A549 (cell line): ENCODE data around the gene QDPR. TPM values are rescaled to one million over a fixed set of nuclear protein-coding genes. Genes with fewer than 3 reads are reported as not detected.
A peak's percentile ranks its signal among the peaks of the same experiment; 100 is the strongest.

Source experiments
- ATAC-seq, 2 experiments: fragments of 200-7000 bp in 1 of 2; fragments of >200 bp in 1 of 2; cut with Nextera tagmentation in 1 of 2; cut with Tn5 transposase in 1 of 2; 3 replicates each; pipeline versions ENCODE4 v1.8.0 to v1.9.1; 2018 to 2020; ENCODE audit warnings: mild to moderate bottlenecking in 1 of 2, moderate library complexity in 1 of 2
- CTCF ChIA-PET: fragments of 300-600 bp; sonication (Branson Sonifier 250); formaldehyde crosslinking; extraction: SDS; loops from one replicate; lab custom pipeline; 2021; ENCODE audit warnings: antibody characterized with exemption, inconsistent platforms; lab: Yijun Ruan, JAX
- POLR2A ChIA-PET: fragments of 350-600 bp; formaldehyde crosslinking; extraction: SDS; loops from one replicate; lab custom pipeline; 2021; ENCODE audit warnings: antibody characterized with exemption, inconsistent platforms; lab: Yijun Ruan, JAX
- DNase-seq, 2 experiments: peaks; one replicate each; pipeline versions ENCODE4 v3.0.0 to v3.0.0-alpha.2; 2011 to 2016; ENCODE audit warnings: low read depth in 1 of 2, low spot score in 1 of 2
- FAIRE-seq: peaks from 2 replicates; lab custom pipeline; 2011; peaks lifted over from hg19 to GRCh38; lab: Jason Lieb, UNC
- H3K27ac ChIP-seq, 2 experiments: fragments of >200 bp; sonication (Bioruptor Twin); formaldehyde crosslinking; 3 replicates each; pipeline ENCODE4 v1.5.1; 2016 to 2017
- H3K4me1 ChIP-seq: fragments of >200 bp; sonication (Bioruptor Twin); formaldehyde crosslinking; 3 replicates; pipeline ENCODE4 v1.6.1; 2016
- H3K4me2 ChIP-seq: fragments of >200 bp; sonication (Bioruptor Twin); formaldehyde crosslinking; 3 replicates; pipeline ENCODE4 v1.6.1; 2016
- H3K4me3 ChIP-seq: fragments of >200 bp; sonication (Bioruptor Twin); formaldehyde crosslinking; 3 replicates; pipeline ENCODE4 v1.5.1; 2016
- H3K9me3 ChIP-seq: fragments of >200 bp; sonication (Bioruptor Twin); formaldehyde crosslinking; 3 replicates; pipeline ENCODE4 v1.6.1; 2016
- CBX2 ChIP-seq: fragments of 200-600 bp; sonication (generic); IDR thresholded peaks from 2 replicates; pipeline ENCODE4 v1.6.1; 2016; ENCODE audit warnings: low read depth, mild to moderate bottlenecking, borderline replicate concordance
- EHF ChIP-seq: fragments of 250-450 bp; sonication (Bioruptor Pico); IDR thresholded peaks from 2 replicates; pipeline ENCODE4 v1.5.0; 2020; ENCODE audit warnings: mild to moderate bottlenecking
- EP300 ChIP-seq, 2 experiments: fragments of >200 bp; sonication (Bioruptor Twin); formaldehyde crosslinking; IDR thresholded peaks; 2 replicates in 1 of 2; 3 replicates in 1 of 2; pipeline ENCODE4 v1.6.1; 2016 to 2017
- FOSB ChIP-seq: fragments of 250-450 bp; sonication (Bioruptor Pico); IDR thresholded peaks from 2 replicates; pipeline ENCODE4 v1.5.0; 2020; ENCODE audit warnings: mild to moderate bottlenecking, moderate library complexity
- FOSL2 ChIP-seq, 2 experiments: fragments of 450-650 bp in 1 of 2; fragments of >200 bp in 1 of 2; sonication (Bioruptor Twin) in 1 of 2; formaldehyde crosslinking; IDR thresholded peaks; 2 replicates each; pipeline versions ENCODE4 v1.5.0 to v1.6.1; 2016 to 2020; ENCODE audit warnings: mild to moderate bottlenecking in 1 of 2, moderate library complexity in 1 of 2
- GATA3 ChIP-seq: IDR thresholded peaks from 2 replicates; pipeline ENCODE4 v1.6.1; 2012; ENCODE audit warnings: borderline replicate concordance
- HOXB13 ChIP-seq: fragments of 250-450 bp; sonication (Bioruptor Pico); IDR thresholded peaks from 2 replicates; pipeline ENCODE4 v1.5.0; 2020; ENCODE audit warnings: low read depth, mild to moderate bottlenecking, moderate library complexity
- MAZ ChIP-seq: fragments of 150-350 bp; IDR thresholded peaks from 2 replicates; pipeline ENCODE4 v1.6.1; 2014; ENCODE audit warnings: antibody characterized with exemption, low read depth, low read length, borderline replicate concordance
- MYC ChIP-seq: IDR thresholded peaks from 2 replicates; pipeline ENCODE4 v1.6.1; 2012; ENCODE audit warnings: mild to moderate bottlenecking, inconsistent platforms, low read length, improper control_type of control experiment, borderline replicate concordance
- PHF8 ChIP-seq: fragments of 200-600 bp; sonication (generic); IDR thresholded peaks from 2 replicates; pipeline ENCODE4 v1.6.1; 2016; ENCODE audit warnings: low read depth, mild to moderate bottlenecking, antibody characterized with exemption, moderate library complexity, borderline replicate concordance
- POLR2A ChIP-seq: IDR thresholded peaks from 2 replicates; pipeline ENCODE4 v1.6.1; 2012; ENCODE audit warnings: mild to moderate bottlenecking, low read length
- RAD21 ChIP-seq, 2 experiments: fragments of >200 bp in 1 of 2; sonication (Bioruptor Twin) in 1 of 2; formaldehyde crosslinking in 1 of 2; IDR thresholded peaks in 1 of 2; conservative IDR thresholded peaks in 1 of 2; 2 replicates in 1 of 2; 3 replicates in 1 of 2; pipeline ENCODE4 v1.6.1; 2012 to 2018; ENCODE audit warnings: inconsistent platforms in 1 of 2
- RCOR1 ChIP-seq: fragments of 150-350 bp; IDR thresholded peaks from 2 replicates; pipeline ENCODE4 v1.6.1; 2014; ENCODE audit warnings: antibody characterized with exemption, low read length, low read depth
- TFCP2L1 ChIP-seq: fragments of 250-450 bp; sonication (Bioruptor Pico); IDR thresholded peaks from 2 replicates; pipeline ENCODE4 v1.5.0; 2021; ENCODE audit warnings: mild to moderate bottlenecking
- TP53 ChIP-seq: fragments of 250-450 bp; sonication (Bioruptor Pico); IDR thresholded peaks from 2 replicates; pipeline ENCODE4 v1.5.0; 2021; ENCODE audit warnings: mild to moderate bottlenecking, moderate library complexity
- WGBS: methylation state at CpG from one replicate; pipeline ENCODE4 v1.1.6; 2017; ENCODE audit errors: missing lambda C conversion rate; 5-methylcytosine and 5-hydroxymethylcytosine counted together
- polyA plus RNA-seq, 4 experiments: library from polyadenylated mRNA; depleted of rRNA in 3 of 4; stranded (reverse); fragments of >200 nt; fragmentation: RNase III in 1 of 4; extraction: RNeasy Plus Mini Kit Qiagen cat#74134 plus additional on column Dnase treatment in 1 of 4; gene quantifications; 2 replicates in 3 of 4; 3 replicates in 1 of 4; pipeline ENCODE4 v1.2.3, GENCODE V29; 2011 to 2017
- TF ChIP-seq, protein P1 (sequence below): fragments of 250-450 bp; sonication (Bioruptor Pico); IDR thresholded peaks from 2 replicates; pipeline ENCODE4 v1.5.0; 2021; ENCODE audit warnings: mild to moderate bottlenecking, moderate library complexity, borderline replicate concordance
- TF ChIP-seq, protein P2 (sequence below): fragments of 450-650 bp; IDR thresholded peaks from 2 replicates; pipeline ENCODE4 v1.6.1; 2014; ENCODE audit warnings: antibody characterized with exemption
- TF ChIP-seq, protein P3 (sequence below): IDR thresholded peaks from 2 replicates; pipeline ENCODE4 v1.6.1; 2012
- TF ChIP-seq, protein P4 (sequence below): fragments of 200-600 bp; sonication (generic); IDR thresholded peaks from 2 replicates; pipeline ENCODE4 v1.6.1; 2016; ENCODE audit warnings: antibody characterized with exemption, mild to moderate bottlenecking, moderate library complexity
- TF ChIP-seq, protein P5 (sequence below): IDR thresholded peaks from 2 replicates; pipeline ENCODE4 v1.6.1; 2012

QDPR gene
- polyA plus RNA-seq, 2 of the 4 experiments (the other 2 are of a cell fraction) = 40.4 to 75.1 TPM

DNA sequence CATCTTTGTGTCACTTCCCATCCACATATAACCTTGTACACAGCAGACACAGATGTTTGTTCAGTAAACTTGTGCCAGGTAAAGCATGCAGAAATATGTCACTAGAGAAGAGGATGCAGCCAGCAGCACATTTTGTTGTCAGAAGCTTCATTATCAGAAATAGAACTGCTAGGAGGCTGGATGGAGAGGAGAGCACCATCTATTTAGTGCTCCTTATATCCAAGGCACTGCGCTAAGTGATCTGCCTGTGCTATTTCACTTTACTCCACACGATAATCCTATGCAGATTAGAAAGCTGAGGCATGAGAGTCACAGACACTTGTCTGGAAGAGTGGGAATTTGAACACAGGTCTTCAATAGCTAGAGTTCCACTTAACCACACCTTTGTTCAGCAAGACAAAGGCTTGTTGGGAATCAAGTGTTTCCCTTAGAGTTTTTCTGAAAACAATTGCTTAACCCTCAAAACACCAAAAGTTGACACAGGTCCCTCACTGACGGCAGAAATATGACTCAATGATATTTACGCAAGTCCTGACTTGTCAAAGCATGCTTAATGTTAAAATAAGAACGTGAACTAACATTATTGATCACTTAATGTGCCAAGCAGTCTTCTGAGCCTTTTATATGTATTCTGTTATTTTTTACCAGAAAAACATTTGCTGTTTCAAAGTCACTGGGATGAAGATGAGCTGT is 1.2 kb upstream of the QDPR start:
- H3K4me3 ChIP-seq = no peak overlapping the region
- ChIA-PET POLR2A (interaction anchor here (0.6 kb wide), 1 partner anchor 100 kb away, joined by 4 read pairs; no protein-coding TSS in a partner anchor), CTCF (interaction anchor here (0.6 to 1.7 kb wide), 5 partner anchors 8 to 296 kb away, joined by 3 to 4 read pairs (median 4); no protein-coding TSS in a partner anchor)
- DNase-seq = no peak
- H3K9me3 ChIP-seq = no peaks in the 10 kb centered on the region
- WGBS = 82% methylated on average over 5 of the region's 5 CpGs
- H3K27ac ChIP-seq = no peak overlapping the region; a peak in 1 of 6 replicates
- FAIRE-seq = no peak
- TF ChIP-seq RCOR1 (no peak), FOSB (no peak), RAD21 (conservative IDR thresholded peaks at IDR 0.05 in 1 of 2, IDR thresholded peaks at IDR 0.05 in 1 of 2) (no peak), HOXB13 (no peak), MAZ (no peak), GATA3 (no peak), MYC (no peak), FOSL2 (IDR thresholded peaks at IDR 0.05) (no peak), FOSL2 (CRISPR knock-in tag; IDR thresholded peaks at IDR 0.05) (no peak), TFCP2L1 (no peak), EP300 (IDR thresholded peaks at IDR 0.05) (no peak), POLR2A (no peak)
- TF ChIP-seq, protein P1, sequence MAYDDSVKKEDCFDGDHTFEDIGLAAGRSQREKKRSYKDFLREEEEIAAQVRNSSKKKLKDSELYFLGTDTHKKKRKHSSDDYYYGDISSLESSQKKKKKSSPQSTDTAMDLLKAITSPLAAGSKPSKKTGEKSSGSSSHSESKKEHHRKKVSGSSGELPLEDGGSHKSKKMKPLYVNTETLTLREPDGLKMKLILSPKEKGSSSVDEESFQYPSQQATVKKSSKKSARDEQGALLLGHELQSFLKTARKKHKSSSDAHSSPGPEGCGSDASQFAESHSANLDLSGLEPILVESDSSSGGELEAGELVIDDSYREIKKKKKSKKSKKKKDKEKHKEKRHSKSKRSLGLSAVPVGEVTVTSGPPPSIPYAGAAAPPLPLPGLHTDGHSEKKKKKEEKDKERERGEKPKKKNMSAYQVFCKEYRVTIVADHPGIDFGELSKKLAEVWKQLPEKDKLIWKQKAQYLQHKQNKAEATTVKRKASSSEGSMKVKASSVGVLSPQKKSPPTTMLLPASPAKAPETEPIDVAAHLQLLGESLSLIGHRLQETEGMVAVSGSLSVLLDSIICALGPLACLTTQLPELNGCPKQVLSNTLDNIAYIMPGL = no peak
- TF ChIP-seq, protein P2, sequence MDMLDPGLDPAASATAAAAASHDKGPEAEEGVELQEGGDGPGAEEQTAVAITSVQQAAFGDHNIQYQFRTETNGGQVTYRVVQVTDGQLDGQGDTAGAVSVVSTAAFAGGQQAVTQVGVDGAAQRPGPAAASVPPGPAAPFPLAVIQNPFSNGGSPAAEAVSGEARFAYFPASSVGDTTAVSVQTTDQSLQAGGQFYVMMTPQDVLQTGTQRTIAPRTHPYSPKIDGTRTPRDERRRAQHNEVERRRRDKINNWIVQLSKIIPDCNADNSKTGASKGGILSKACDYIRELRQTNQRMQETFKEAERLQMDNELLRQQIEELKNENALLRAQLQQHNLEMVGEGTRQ = no peak
- TF ChIP-seq, protein P3, sequence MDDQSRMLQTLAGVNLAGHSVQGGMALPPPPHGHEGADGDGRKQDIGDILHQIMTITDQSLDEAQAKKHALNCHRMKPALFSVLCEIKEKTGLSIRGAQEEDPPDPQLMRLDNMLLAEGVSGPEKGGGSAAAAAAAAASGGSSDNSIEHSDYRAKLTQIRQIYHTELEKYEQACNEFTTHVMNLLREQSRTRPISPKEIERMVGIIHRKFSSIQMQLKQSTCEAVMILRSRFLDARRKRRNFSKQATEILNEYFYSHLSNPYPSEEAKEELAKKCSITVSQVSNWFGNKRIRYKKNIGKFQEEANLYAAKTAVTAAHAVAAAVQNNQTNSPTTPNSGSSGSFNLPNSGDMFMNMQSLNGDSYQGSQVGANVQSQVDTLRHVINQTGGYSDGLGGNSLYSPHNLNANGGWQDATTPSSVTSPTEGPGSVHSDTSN = no peak
- TF ChIP-seq, protein P4, sequence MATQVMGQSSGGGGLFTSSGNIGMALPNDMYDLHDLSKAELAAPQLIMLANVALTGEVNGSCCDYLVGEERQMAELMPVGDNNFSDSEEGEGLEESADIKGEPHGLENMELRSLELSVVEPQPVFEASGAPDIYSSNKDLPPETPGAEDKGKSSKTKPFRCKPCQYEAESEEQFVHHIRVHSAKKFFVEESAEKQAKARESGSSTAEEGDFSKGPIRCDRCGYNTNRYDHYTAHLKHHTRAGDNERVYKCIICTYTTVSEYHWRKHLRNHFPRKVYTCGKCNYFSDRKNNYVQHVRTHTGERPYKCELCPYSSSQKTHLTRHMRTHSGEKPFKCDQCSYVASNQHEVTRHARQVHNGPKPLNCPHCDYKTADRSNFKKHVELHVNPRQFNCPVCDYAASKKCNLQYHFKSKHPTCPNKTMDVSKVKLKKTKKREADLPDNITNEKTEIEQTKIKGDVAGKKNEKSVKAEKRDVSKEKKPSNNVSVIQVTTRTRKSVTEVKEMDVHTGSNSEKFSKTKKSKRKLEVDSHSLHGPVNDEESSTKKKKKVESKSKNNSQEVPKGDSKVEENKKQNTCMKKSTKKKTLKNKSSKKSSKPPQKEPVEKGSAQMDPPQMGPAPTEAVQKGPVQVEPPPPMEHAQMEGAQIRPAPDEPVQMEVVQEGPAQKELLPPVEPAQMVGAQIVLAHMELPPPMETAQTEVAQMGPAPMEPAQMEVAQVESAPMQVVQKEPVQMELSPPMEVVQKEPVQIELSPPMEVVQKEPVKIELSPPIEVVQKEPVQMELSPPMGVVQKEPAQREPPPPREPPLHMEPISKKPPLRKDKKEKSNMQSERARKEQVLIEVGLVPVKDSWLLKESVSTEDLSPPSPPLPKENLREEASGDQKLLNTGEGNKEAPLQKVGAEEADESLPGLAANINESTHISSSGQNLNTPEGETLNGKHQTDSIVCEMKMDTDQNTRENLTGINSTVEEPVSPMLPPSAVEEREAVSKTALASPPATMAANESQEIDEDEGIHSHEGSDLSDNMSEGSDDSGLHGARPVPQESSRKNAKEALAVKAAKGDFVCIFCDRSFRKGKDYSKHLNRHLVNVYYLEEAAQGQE = no peak
- no peak for ATAC-seq
- H3K4me1 ChIP-seq = peaks cover 15% of the 10 kb centered on the region; the same call in 1 of the 3 replicates
- H3K4me2 ChIP-seq = peak overlapping the region; percentile 81

DNA sequence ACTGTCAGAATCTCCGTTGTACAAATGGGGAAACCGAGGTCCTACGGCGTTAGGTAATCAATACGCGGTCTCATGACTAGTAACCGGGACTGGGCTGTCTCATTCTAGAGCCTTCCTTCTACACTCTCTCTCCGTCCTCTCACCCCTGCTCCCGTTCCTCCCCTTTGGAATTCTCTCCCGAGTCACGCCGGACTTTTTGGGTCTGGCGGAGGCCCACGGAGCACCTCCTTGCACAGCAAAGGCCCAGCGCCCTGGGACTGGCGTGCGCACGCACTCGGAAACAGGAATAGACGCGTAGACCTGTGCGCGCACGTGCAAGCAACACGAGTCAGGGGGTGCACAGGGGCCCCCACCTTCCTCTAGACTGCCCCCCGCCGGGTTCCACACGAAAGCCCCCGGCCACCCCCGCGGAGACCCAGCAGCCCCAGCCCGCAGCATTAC is 361 bp downstream of the QDPR start:
- peak overlapping the region; percentile 91 for H3K4me2 ChIP-seq
- peak overlapping the region; percentile 77 to 97 for H3K27ac ChIP-seq
- FAIRE-seq = no peak
- 36% methylated on average over 10 of the region's 32 CpGs for WGBS
- peaks cover 15% of the 10 kb centered on the region; the same call in 1 of the 3 replicates for H3K4me1 ChIP-seq
- TF ChIP-seq, protein P5, sequence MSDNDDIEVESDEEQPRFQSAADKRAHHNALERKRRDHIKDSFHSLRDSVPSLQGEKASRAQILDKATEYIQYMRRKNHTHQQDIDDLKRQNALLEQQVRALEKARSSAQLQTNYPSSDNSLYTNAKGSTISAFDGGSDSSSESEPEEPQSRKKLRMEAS = peak; percentile 52; the same call in 1 of the 2 replicates
- TF ChIP-seq PHF8 = peak; percentile 69
- TF ChIP-seq EHF (CRISPR knock-in tag) = no peak
- no peak for TF ChIP-seq TP53 (CRISPR knock-in tag)
- no peak for TF ChIP-seq MYC
- no peak for TF ChIP-seq CBX2
- CTCF ChIA-PET = interaction anchor here (0.8 to 1.7 kb wide), 3 partner anchors 16 to 297 kb away, joined by 3 to 4 read pairs (median 3); no protein-coding TSS in a partner anchor
- no peaks in the 10 kb centered on the region for H3K9me3 ChIP-seq
- POLR2A ChIA-PET = interaction anchor here (1.0 kb wide), 1 partner anchor 103 kb away, joined by 3 read pairs; the partner anchor contains the start of gene MED28
- peak; percentile 28 to 46 for DNase-seq
- ATAC-seq = peak; percentile 78 to 81
- H3K4me3 ChIP-seq = peak overlapping the region; percentile 81
